Measurements from ENCODE around the gene HNRNPA0. TPM values are rescaled to one million over a fixed set of nuclear protein-coding genes. Genes with fewer than 3 reads are reported as not detected.

Gene HNRNPA0
- total RNA-seq, 1 experiment from 2014 or later = 68.5 TPM

GRCh38 chr5:137761566-137761965, 7.4 kb upstream of the HNRNPA0 start:
- no peak overlapping the region for H3K4me2 ChIP-seq (ENCODE audit: insufficient read depth, insufficient read length, low read length)
- no peaks in the 10 kb centered on the region for H3K27me3 ChIP-seq (ENCODE audit: insufficient read depth, low read length)
- no peaks in the 10 kb centered on the region for H4K20me1 ChIP-seq (ENCODE audit: control insufficient read depth, insufficient read depth, insufficient read length)
- peaks cover 22% of the 10 kb centered on the region for H3K27me3 Mint-ChIP-seq (ENCODE audit: low read depth)
- H3K27ac ChIP-seq (ENCODE audit: insufficient read length, low read depth, low read length) = no peak overlapping the region
- no peak for DNase-seq
- no peaks in the 10 kb centered on the region for H3K4me1 ChIP-seq (ENCODE audit: insufficient read depth, low read length)
- WGBS (ENCODE audit: extremely low coverage, insufficient read length, low lambda C conversion rate) = no CpG with 5 or more reads among the region's 3 CpGs
- H3K36me3 Mint-ChIP-seq (ENCODE audit: insufficient read depth in 1 of 3, low read depth in 3 of 3) = peaks cover 0 to 11% (median 0%) of the 10 kb centered on the region in 3 experiments; a peak in 4 of 7 replicates
- no peak overlapping the region for H3K18ac ChIP-seq (ENCODE audit: insufficient read length, low read depth, low read length)
- H2BK5ac ChIP-seq (ENCODE audit: insufficient read length, low read length) = no peak overlapping the region
- no peak overlapping the region for H3K56ac ChIP-seq (ENCODE audit: insufficient read length, low read depth, low read length)
- H4K5ac ChIP-seq (ENCODE audit: insufficient read length, low read depth, low read length) = no peak overlapping the region
- no peak overlapping the region for H3K4me3 Mint-ChIP-seq
- H2BK120ac ChIP-seq (ENCODE audit: low read depth, low read length, poor library complexity, severe bottlenecking) = no peak overlapping the region
- no peak overlapping the region for H3K9ac ChIP-seq (ENCODE audit: extremely low read depth, insufficient read length, low read length)
- no peaks in the 10 kb centered on the region for H3K79me2 ChIP-seq (ENCODE audit: insufficient read depth, low read length)
- no peaks in the 10 kb centered on the region for H3K23me2 ChIP-seq (ENCODE audit: insufficient read length, low read depth, low read length, poor library complexity, severe bottlenecking)
- peaks cover 17 to 19% of the 10 kb centered on the region in 2 experiments for H3K9me3 Mint-ChIP-seq
- H3K79me1 ChIP-seq (ENCODE audit: insufficient read depth, low read depth, low read length, poor library complexity, severe bottlenecking) = no peaks in the 10 kb centered on the region
- H3K4me1 Mint-ChIP-seq = no peaks in the 10 kb centered on the region
- no peak overlapping the region for H2AFZ ChIP-seq (ENCODE audit: low read length)
- H2BK15ac ChIP-seq (ENCODE audit: low read depth, low read length) = no peak overlapping the region
- H2BK12ac ChIP-seq (ENCODE audit: insufficient read length, low read depth, low read length) = no peak overlapping the region
- no peak overlapping the region for H3T11ph ChIP-seq (ENCODE audit: low read length)
- H2BK20ac ChIP-seq (ENCODE audit: low read depth, low read length, poor library complexity, severe bottlenecking) = no peak overlapping the region
- TF ChIP-seq CTCF (conservative IDR thresholded peaks at IDR 0.05) = no peak
- no peak overlapping the region for H4K91ac ChIP-seq (ENCODE audit: insufficient read length, low read depth, low read length)
- H2AK5ac ChIP-seq (ENCODE audit: insufficient read length, low read length) = no peak overlapping the region
- no peak overlapping the region for H3K14ac ChIP-seq (ENCODE audit: insufficient read depth, low read length)
- H3K23ac ChIP-seq (ENCODE audit: insufficient read length, low read depth, low read length) = no peak overlapping the region
- no peak overlapping the region for H3K4ac ChIP-seq (ENCODE audit: low read depth, low read length)
- H4K8ac ChIP-seq (replicated peaks; ENCODE audit: insufficient read length, low read depth, low read length) = no peak overlapping the region
- no peaks in the 10 kb centered on the region for H3K9me3 ChIP-seq (ENCODE audit: control insufficient read depth, low read depth, low read length)
- no peak overlapping the region for H3K27ac Mint-ChIP-seq
